Astrocyte (in vitro differentiated cells and primary cell): ENCODE data around the gene ATG2B. TPM values are rescaled to one million over a fixed set of nuclear protein-coding genes. Genes with fewer than 3 reads are reported as not detected.
A peak's percentile ranks its signal among the peaks of the same experiment; 100 is the strongest.

Experiments
- DNase-seq: peaks from one replicate; pipeline ENCODE4 v3.0.0-alpha.2; 2010; ENCODE audit warnings: low read depth
- FAIRE-seq: peaks from 2 replicates; lab custom pipeline; 2011; peaks lifted over from hg19 to GRCh38; lab: Jason Lieb, UNC
- H2AFZ ChIP-seq: 2 replicates; pipeline ENCODE4 v1.6.0; 2012; ENCODE audit warnings: low read depth, low read length, inconsistent platforms
- H3K27ac ChIP-seq: 2 replicates; pipeline ENCODE4 v1.5.1; 2011; ENCODE audit warnings: low read depth, low read length, inconsistent platforms
- H3K27me3 ChIP-seq: 2 replicates; pipeline ENCODE4 v1.6.0; 2011; ENCODE audit warnings: low read length, inconsistent platforms; ENCODE audit not compliant: insufficient read depth
- H3K36me3 ChIP-seq: 2 replicates; pipeline ENCODE4 v1.5.1; 2011; ENCODE audit warnings: low read length, inconsistent platforms; ENCODE audit not compliant: insufficient read depth
- H3K4me1 ChIP-seq: 2 replicates; pipeline ENCODE4 v1.5.1; 2011; ENCODE audit warnings: low read length, inconsistent platforms; ENCODE audit not compliant: insufficient read depth
- H3K4me2 ChIP-seq: 2 replicates; pipeline ENCODE4 v1.6.0; 2012; ENCODE audit warnings: low read length, inconsistent platforms
- H3K4me3 ChIP-seq: 2 replicates; pipeline ENCODE4 v1.5.1; 2011; ENCODE audit warnings: low read depth, mild to moderate bottlenecking, low read length, inconsistent platforms; ENCODE audit not compliant: insufficient read depth
- H3K79me2 ChIP-seq: 2 replicates; pipeline ENCODE4 v1.6.0; 2012; ENCODE audit warnings: mild to moderate bottlenecking, low read length, inconsistent platforms; ENCODE audit not compliant: insufficient read depth
- H3K9ac ChIP-seq: 2 replicates; pipeline ENCODE4 v1.6.0; 2012; ENCODE audit warnings: mild to moderate bottlenecking, low read length, inconsistent platforms
- H3K9me3 ChIP-seq: 2 replicates; pipeline ENCODE4 v1.5.1; 2012; ENCODE audit warnings: low read depth, mild to moderate bottlenecking, low read length, inconsistent platforms; ENCODE audit not compliant: insufficient read depth
- H4K20me1 ChIP-seq: 2 replicates; pipeline ENCODE4 v1.6.0; 2012; ENCODE audit warnings: low read length, inconsistent platforms; ENCODE audit not compliant: insufficient read depth
- H3K27ac Mint-ChIP-seq: one replicate; pipeline ENCODE4 v1.8.0; 2021; ENCODE audit warnings: mild to moderate bottlenecking, mixed read lengths; ENCODE audit not compliant: unreplicated experiment
- H3K27me3 Mint-ChIP-seq: one replicate; pipeline ENCODE4 v1.8.0; 2021; ENCODE audit warnings: low read depth, mixed read lengths; ENCODE audit not compliant: unreplicated experiment
- H3K36me3 Mint-ChIP-seq: one replicate; pipeline ENCODE4 v1.8.0; 2021; ENCODE audit warnings: low read depth, mixed read lengths; ENCODE audit not compliant: unreplicated experiment
- H3K4me1 Mint-ChIP-seq: one replicate; pipeline ENCODE4 v1.8.0; 2021; ENCODE audit warnings: low read depth, mixed read lengths; ENCODE audit not compliant: unreplicated experiment
- H3K4me3 Mint-ChIP-seq: one replicate; pipeline ENCODE4 v1.8.0; 2021; ENCODE audit warnings: mild to moderate bottlenecking, moderate library complexity, mixed read lengths; ENCODE audit not compliant: unreplicated experiment
- H3K9me3 Mint-ChIP-seq: one replicate; pipeline ENCODE4 v1.8.0; 2021; ENCODE audit warnings: mild to moderate bottlenecking, mixed read lengths; ENCODE audit not compliant: unreplicated experiment
- EZH2 ChIP-seq: IDR thresholded peaks from 2 replicates; pipeline ENCODE4 v1.6.1; 2012; ENCODE audit warnings: mild to moderate bottlenecking, low read length, inconsistent platforms; ENCODE audit not compliant: insufficient read depth
- total RNA-seq: library from RNA; stranded (reverse); gene quantifications from 2 replicates; pipeline ENCODE4 v1.2.1, GENCODE V29; 2021
- TF ChIP-seq, protein P1 (sequence below): IDR thresholded peaks from 2 replicates; pipeline ENCODE4 v1.5.1; 2011; ENCODE audit warnings: low read depth, mild to moderate bottlenecking, inconsistent platforms, low read length, moderate library complexity; ENCODE audit not compliant: insufficient read depth

The ATG2B gene
- total RNA-seq, 1 donor from 2014 or later, result 14.2 TPM

DNA sequence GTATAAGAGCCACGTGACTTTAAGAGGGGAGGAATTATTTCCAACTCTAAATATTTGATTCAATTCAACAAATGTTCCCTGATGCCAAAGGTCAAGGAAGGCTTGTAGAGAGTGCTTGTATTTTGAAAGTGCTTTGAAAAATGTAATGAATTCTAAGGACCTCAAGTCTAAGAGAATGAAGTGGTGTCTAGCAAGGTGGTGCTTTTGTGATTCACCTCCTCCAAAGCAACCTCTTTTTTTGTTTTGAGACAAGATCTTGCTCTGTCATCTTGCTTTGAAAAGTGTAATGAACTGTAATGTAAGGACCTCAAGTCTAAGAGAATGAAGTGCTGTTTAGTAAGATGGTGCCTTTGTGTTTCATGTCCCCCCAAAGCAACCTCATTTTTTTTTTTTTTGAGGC, 42.5 kb upstream of the ATG2B start:
- peak overlapping the region; percentile 30 for H3K27ac Mint-ChIP-seq
- Histone ChIP-seq H3K79me2 (no peaks in the 10 kb centered on the region), H3K27me3 (no peaks in the 10 kb centered on the region), H3K36me3 (no peaks in the 10 kb centered on the region), H3K4me1 (peaks cover 2% of the 10 kb centered on the region), H3K4me2 (no peak overlapping the region), H3K9ac (no peak overlapping the region), H3K9me3 (no peaks in the 10 kb centered on the region), H3K4me3 (no peak overlapping the region), H4K20me1 (no peaks in the 10 kb centered on the region), H2AFZ (no peak overlapping the region), H3K27ac (no peak overlapping the region)
- peaks cover 6% of the 10 kb centered on the region for H3K27me3 Mint-ChIP-seq
- H3K9me3 Mint-ChIP-seq, result peaks cover 3% of the 10 kb centered on the region
- H3K4me3 Mint-ChIP-seq, result no peak overlapping the region
- TF ChIP-seq, protein P1, sequence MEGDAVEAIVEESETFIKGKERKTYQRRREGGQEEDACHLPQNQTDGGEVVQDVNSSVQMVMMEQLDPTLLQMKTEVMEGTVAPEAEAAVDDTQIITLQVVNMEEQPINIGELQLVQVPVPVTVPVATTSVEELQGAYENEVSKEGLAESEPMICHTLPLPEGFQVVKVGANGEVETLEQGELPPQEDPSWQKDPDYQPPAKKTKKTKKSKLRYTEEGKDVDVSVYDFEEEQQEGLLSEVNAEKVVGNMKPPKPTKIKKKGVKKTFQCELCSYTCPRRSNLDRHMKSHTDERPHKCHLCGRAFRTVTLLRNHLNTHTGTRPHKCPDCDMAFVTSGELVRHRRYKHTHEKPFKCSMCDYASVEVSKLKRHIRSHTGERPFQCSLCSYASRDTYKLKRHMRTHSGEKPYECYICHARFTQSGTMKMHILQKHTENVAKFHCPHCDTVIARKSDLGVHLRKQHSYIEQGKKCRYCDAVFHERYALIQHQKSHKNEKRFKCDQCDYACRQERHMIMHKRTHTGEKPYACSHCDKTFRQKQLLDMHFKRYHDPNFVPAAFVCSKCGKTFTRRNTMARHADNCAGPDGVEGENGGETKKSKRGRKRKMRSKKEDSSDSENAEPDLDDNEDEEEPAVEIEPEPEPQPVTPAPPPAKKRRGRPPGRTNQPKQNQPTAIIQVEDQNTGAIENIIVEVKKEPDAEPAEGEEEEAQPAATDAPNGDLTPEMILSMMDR, result no peak
- TF ChIP-seq EZH2, result no peak
- H3K36me3 Mint-ChIP-seq, result no peaks in the 10 kb centered on the region
- no peak for FAIRE-seq
- H3K4me1 Mint-ChIP-seq, result peaks cover 2% of the 10 kb centered on the region
- DNase-seq, result no peak

DNA sequence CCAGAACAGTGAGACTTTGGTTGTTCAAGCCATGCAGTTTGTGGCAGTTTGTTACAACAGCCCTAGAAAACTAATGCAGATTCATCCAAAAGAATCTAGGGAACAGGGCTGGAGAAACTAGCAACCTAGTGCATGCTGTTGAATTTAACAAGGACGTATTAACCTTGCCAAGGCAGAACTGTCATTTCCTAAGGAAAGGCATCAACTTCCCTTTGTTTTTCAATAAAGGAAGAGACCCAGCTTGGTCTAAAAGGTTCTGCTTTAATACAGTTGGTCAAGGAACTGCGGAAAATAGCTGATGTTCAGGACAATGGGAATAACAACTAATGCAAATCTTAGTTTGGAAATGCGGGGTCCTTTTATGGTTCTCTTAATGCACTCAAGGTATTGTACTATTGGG, 40.3 kb upstream of the ATG2B start:
- no peaks in the 10 kb centered on the region for H4K20me1 ChIP-seq
- no peaks in the 10 kb centered on the region for H3K4me1 Mint-ChIP-seq
- H2AFZ ChIP-seq, result no peak overlapping the region
- H3K4me2 ChIP-seq, result no peak overlapping the region
- H3K4me3 Mint-ChIP-seq, result no peak overlapping the region
- H3K36me3 Mint-ChIP-seq, result no peaks in the 10 kb centered on the region
- no peaks in the 10 kb centered on the region for H3K4me1 ChIP-seq
- H3K4me3 ChIP-seq, result no peak overlapping the region
- no peak overlapping the region for H3K9ac ChIP-seq
- H3K9me3 Mint-ChIP-seq, result peaks cover 1% of the 10 kb centered on the region
- H3K79me2 ChIP-seq, result no peaks in the 10 kb centered on the region
- no peaks in the 10 kb centered on the region for H3K27me3 ChIP-seq
- H3K27me3 Mint-ChIP-seq, result peaks cover 12% of the 10 kb centered on the region
- no peak overlapping the region for H3K27ac Mint-ChIP-seq
- H3K27ac ChIP-seq, result no peak overlapping the region
- DNase-seq (no peak), FAIRE-seq (no peak)
- TF ChIP-seq EZH2, result no peak
- TF ChIP-seq, protein P1, result no peak
- H3K36me3 ChIP-seq, result no peaks in the 10 kb centered on the region
- no peaks in the 10 kb centered on the region for H3K9me3 ChIP-seq

DNA sequence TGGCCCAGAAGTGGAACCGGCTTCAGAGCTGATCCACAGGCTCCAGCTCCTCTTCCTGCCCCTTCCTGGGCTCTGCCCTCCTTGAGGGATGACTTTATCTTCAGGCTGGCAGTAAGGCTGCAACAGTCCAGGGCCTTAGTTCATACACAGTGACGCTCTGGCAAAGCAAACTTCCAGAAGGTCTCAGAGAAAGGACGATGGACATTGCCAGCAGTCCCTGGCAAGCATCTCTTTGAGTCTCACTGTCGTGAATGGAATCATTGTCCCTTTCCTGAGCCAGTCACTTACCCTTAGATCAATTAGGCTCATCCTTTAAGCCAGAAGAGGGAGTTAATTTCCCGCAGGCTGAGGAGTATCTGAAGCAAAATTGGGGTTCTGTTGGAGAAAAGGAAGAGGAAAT, 37.4 kb upstream of the ATG2B start:
- Histone ChIP-seq H3K9ac (no peak overlapping the region), H3K27me3 (no peaks in the 10 kb centered on the region), H3K79me2 (no peaks in the 10 kb centered on the region), H3K4me2 (no peak overlapping the region), H3K27ac (no peak overlapping the region), H3K9me3 (no peaks in the 10 kb centered on the region), H3K36me3 (no peaks in the 10 kb centered on the region), H3K4me1 (no peaks in the 10 kb centered on the region), H3K4me3 (no peak overlapping the region), H4K20me1 (no peaks in the 10 kb centered on the region), H2AFZ (no peak overlapping the region)
- Mint-ChIP-seq H3K27ac (no peak overlapping the region), H3K9me3 (no peaks in the 10 kb centered on the region), H3K4me3 (no peak overlapping the region), H3K36me3 (no peaks in the 10 kb centered on the region), H3K27me3 (peaks cover 12% of the 10 kb centered on the region), H3K4me1 (no peaks in the 10 kb centered on the region)
- TF ChIP-seq, protein P1, result no peak
- TF ChIP-seq EZH2, result no peak
- FAIRE-seq (no peak), DNase-seq (no peak)
